GM23338 (cell line): Measurements from ENCODE around the gene BRI3BP. TPM values are rescaled to one million over a fixed set of nuclear protein-coding genes. Genes with fewer than 3 reads are reported as not detected.

Experiments
- ATAC-seq: fragments of 200-7000 bp; cut with Tn5 transposase; 3 replicates; pipeline ENCODE4 v1.9.1; 2020
- DNase-seq: peaks from one replicate; pipeline ENCODE4 v3.0.0-alpha.2; 2015; ENCODE audit warnings: low spot score
- H2AFZ ChIP-seq: fragments of 200-600 bp; sonication (generic); 2 replicates; pipeline ENCODE4 v1.8.0; 2016; ENCODE audit warnings: antibody characterized with exemption, mild to moderate bottlenecking, moderate library complexity
- H3F3A ChIP-seq: fragments of 200-600 bp; sonication (generic); replicated peaks from 2 replicates; pipeline ENCODE4 v1.8.0; 2017; ENCODE audit warnings: antibody characterized with exemption, mixed run types, low read depth
- H3K27ac ChIP-seq: fragments of 200-600 bp; sonication (generic); 2 replicates; pipeline ENCODE4 v1.6.1; 2016; ENCODE audit warnings: low read depth
- H3K27me3 ChIP-seq: fragments of 200-600 bp; sonication (generic); 2 replicates; pipeline ENCODE4 v1.8.0; 2016; ENCODE audit warnings: mild to moderate bottlenecking, mixed run types, moderate library complexity; ENCODE audit not compliant: insufficient read depth
- H3K36me3 ChIP-seq: fragments of 200-600 bp; sonication (generic); 2 replicates; pipeline ENCODE4 v1.8.0; 2016; ENCODE audit warnings: mild to moderate bottlenecking; ENCODE audit not compliant: insufficient read depth
- H3K4me1 ChIP-seq: fragments of 200-600 bp; sonication (generic); 2 replicates; pipeline ENCODE4 v1.8.0; 2016; ENCODE audit warnings: mild to moderate bottlenecking, moderate library complexity; ENCODE audit not compliant: insufficient read depth
- H3K4me2 ChIP-seq: fragments of 200-600 bp; sonication (generic); 2 replicates; pipeline ENCODE4 v1.7.1; 2017; ENCODE audit warnings: mixed run types
- H3K4me3 ChIP-seq: fragments of 200-600 bp; sonication (generic); 2 replicates; pipeline ENCODE4 v1.6.1; 2016; ENCODE audit warnings: mixed run types
- H3K79me2 ChIP-seq: fragments of 200-600 bp; sonication (generic); replicated peaks from 2 replicates; pipeline ENCODE4 v1.8.0; 2017; ENCODE audit warnings: mild to moderate bottlenecking; ENCODE audit not compliant: insufficient read depth
- H3K9me2 ChIP-seq: fragments of 200-600 bp; sonication (generic); 2 replicates; pipeline ENCODE4 v1.8.0; 2017; ENCODE audit not compliant: insufficient read depth
- H4K20me1 ChIP-seq: fragments of 200-600 bp; sonication (generic); replicated peaks from 2 replicates; pipeline ENCODE4 v1.8.0; 2017; ENCODE audit warnings: mild to moderate bottlenecking; ENCODE audit not compliant: insufficient read depth
- H3K27ac Mint-ChIP-seq: 2 replicates; pipeline ENCODE4 v1.8.0; 2020; ENCODE audit warnings: inconsistent platforms, mild to moderate bottlenecking, moderate library complexity, mixed read lengths
- H3K27me3 Mint-ChIP-seq: 3 replicates; pipeline ENCODE4 v1.8.0; 2022; ENCODE audit warnings: low read depth, mild to moderate bottlenecking, moderate library complexity, mixed read lengths, inconsistent platforms; ENCODE audit not compliant: insufficient read depth, poor library complexity
- H3K36me3 Mint-ChIP-seq: 3 replicates; pipeline ENCODE4 v1.8.0; 2021; ENCODE audit warnings: low read depth, mild to moderate bottlenecking, inconsistent platforms, moderate library complexity, mixed read lengths
- H3K4me1 Mint-ChIP-seq: 3 replicates; pipeline ENCODE4 v1.8.0; 2020; ENCODE audit warnings: mild to moderate bottlenecking, inconsistent platforms, mixed read lengths
- H3K4me3 Mint-ChIP-seq: 3 replicates; pipeline ENCODE4 v1.8.0; 2021; ENCODE audit warnings: moderate library complexity, mild to moderate bottlenecking, inconsistent platforms, mixed read lengths
- H3K9me3 Mint-ChIP-seq: 3 replicates; pipeline ENCODE4 v1.8.0; 2020; ENCODE audit warnings: moderate library complexity, mild to moderate bottlenecking, inconsistent platforms, mixed read lengths
- CREB1 ChIP-seq: fragments of 250-450 bp; sonication (Bioruptor Pico); IDR thresholded peaks from 2 replicates; pipeline ENCODE4 v1.5.0; 2020; ENCODE audit warnings: low read depth, mild to moderate bottlenecking, moderate library complexity
- ETS1 ChIP-seq: IDR thresholded peaks from 2 replicates; pipeline ENCODE4 v1.6.1; 2016; ENCODE audit warnings: antibody characterized with exemption
- EZH2 ChIP-seq: fragments of 200-600 bp; sonication (generic); IDR thresholded peaks from one replicate; pipeline ENCODE4 v1.8.0; 2017; ENCODE audit warnings: antibody characterized with exemption, mild to moderate bottlenecking, low read depth; ENCODE audit not compliant: unreplicated experiment
- EZH2phosphoT487 ChIP-seq: fragments of 200-600 bp; sonication (generic); IDR thresholded peaks from one replicate; pipeline ENCODE4 v1.8.1; 2018; ENCODE audit warnings: antibody characterized with exemption; ENCODE audit not compliant: unreplicated experiment
- JUNB ChIP-seq: IDR thresholded peaks from one replicate; pipeline ENCODE4 v1.6.1; 2016; ENCODE audit warnings: antibody characterized with exemption; ENCODE audit not compliant: unreplicated experiment
- NANOG ChIP-seq: IDR thresholded peaks from 2 replicates; pipeline ENCODE4 v1.6.1; 2016; ENCODE audit warnings: antibody characterized with exemption, borderline replicate concordance
- POLR2AphosphoS5 ChIP-seq: IDR thresholded peaks from 2 replicates; pipeline ENCODE4 v1.6.1; 2016; ENCODE audit warnings: antibody characterized with exemption, low read depth
- REST ChIP-seq: IDR thresholded peaks from one replicate; pipeline ENCODE4 v1.6.1; 2018; ENCODE audit warnings: antibody characterized with exemption; ENCODE audit not compliant: unreplicated experiment
- STAT1 ChIP-seq: IDR thresholded peaks from one replicate; pipeline ENCODE4 v1.6.1; 2016; ENCODE audit warnings: antibody characterized with exemption; ENCODE audit not compliant: unreplicated experiment
- ZNF114 ChIP-seq: fragments of 250-450 bp; sonication (Bioruptor Pico); IDR thresholded peaks from 2 replicates; pipeline ENCODE4 v1.5.0; 2020; ENCODE audit warnings: mild to moderate bottlenecking, moderate library complexity
- ZNF331 ChIP-seq: fragments of 250-450 bp; sonication (Bioruptor Pico); IDR thresholded peaks from 2 replicates; pipeline ENCODE4 v1.5.0; 2020; ENCODE audit warnings: low read depth, mild to moderate bottlenecking, moderate library complexity
- polyA plus RNA-seq: library from polyadenylated mRNA; unstranded; fragments of >200 nt; fragmentation: Nextera tagmentation; extraction: Ambion mirVana; gene quantifications from 2 replicates; pipeline ENCODE4 v1.2.1, GENCODE V29; 2016
- total RNA-seq: library from RNA; depleted of rRNA; stranded (reverse); fragments of >200 nt; shearing (Covaris generic); gene quantifications from 2 replicates; pipeline ENCODE4 v1.2.3, GENCODE V29; 2014
- TF ChIP-seq, protein P1 (sequence below), 2 experiments: fragments of 200-600 bp in 1 of 2; sonication (generic) in 1 of 2; conservative IDR thresholded peaks; 2 replicates each; pipeline versions ENCODE4 v1.5.1 to v1.6.1; 2016 to 2017; ENCODE audit warnings: antibody characterized with exemption in 2 of 2, low read depth in 2 of 2, mild to moderate bottlenecking in 2 of 2, moderate library complexity in 1 of 2

The BRI3BP gene
- total and polyA plus RNA-seq, 2 experiments from 2014 or later, result 5.8 to 10.7 TPM

- peaks cover 11% of the 10 kb centered on the region for H3K27me3 Mint-ChIP-seq
- no peaks in the 10 kb centered on the region for H3K27me3 ChIP-seq
- no peak overlapping the region for H3K4me3 Mint-ChIP-seq
- H3K9me3 Mint-ChIP-seq, result peaks cover 22% of the 10 kb centered on the region
- no peak for DNase-seq
- H3K9me2 ChIP-seq, result no peaks in the 10 kb centered on the region
- peaks cover 7% of the 10 kb centered on the region; the same call in 1 of the 2 replicates for H3K4me1 ChIP-seq
- no peak overlapping the region for H3K27ac ChIP-seq
- TF ChIP-seq, protein P1, sequence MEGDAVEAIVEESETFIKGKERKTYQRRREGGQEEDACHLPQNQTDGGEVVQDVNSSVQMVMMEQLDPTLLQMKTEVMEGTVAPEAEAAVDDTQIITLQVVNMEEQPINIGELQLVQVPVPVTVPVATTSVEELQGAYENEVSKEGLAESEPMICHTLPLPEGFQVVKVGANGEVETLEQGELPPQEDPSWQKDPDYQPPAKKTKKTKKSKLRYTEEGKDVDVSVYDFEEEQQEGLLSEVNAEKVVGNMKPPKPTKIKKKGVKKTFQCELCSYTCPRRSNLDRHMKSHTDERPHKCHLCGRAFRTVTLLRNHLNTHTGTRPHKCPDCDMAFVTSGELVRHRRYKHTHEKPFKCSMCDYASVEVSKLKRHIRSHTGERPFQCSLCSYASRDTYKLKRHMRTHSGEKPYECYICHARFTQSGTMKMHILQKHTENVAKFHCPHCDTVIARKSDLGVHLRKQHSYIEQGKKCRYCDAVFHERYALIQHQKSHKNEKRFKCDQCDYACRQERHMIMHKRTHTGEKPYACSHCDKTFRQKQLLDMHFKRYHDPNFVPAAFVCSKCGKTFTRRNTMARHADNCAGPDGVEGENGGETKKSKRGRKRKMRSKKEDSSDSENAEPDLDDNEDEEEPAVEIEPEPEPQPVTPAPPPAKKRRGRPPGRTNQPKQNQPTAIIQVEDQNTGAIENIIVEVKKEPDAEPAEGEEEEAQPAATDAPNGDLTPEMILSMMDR (conservative IDR thresholded peaks at IDR 0.05; ENCODE audit: low read depth in 2 of 2), result no peak
- no peak for TF ChIP-seq NANOG
- no peak for TF ChIP-seq POLR2AphosphoS5
- no peak for TF ChIP-seq EZH2phosphoT487
- no peak for TF ChIP-seq STAT1
- TF ChIP-seq REST, result no peak
- TF ChIP-seq CREB1 (CRISPR knock-in tag), result no peak
- no peak for TF ChIP-seq ETS1
- TF ChIP-seq ZNF114 (CRISPR knock-in tag), result no peak
- TF ChIP-seq ZNF331 (CRISPR knock-in tag), result no peak
- TF ChIP-seq JUNB, result no peak
- TF ChIP-seq EZH2, result no peak
- peaks cover under 1% of the 10 kb centered on the region for H3K36me3 ChIP-seq
- H3K4me1 Mint-ChIP-seq, result peaks cover 6% of the 10 kb centered on the region; the same call in 2 of the 3 replicates
- ATAC-seq, result no peak
- no peaks in the 10 kb centered on the region for H4K20me1 ChIP-seq
- peaks cover 15% of the 10 kb centered on the region; the same call in 2 of the 3 replicates for H3K36me3 Mint-ChIP-seq
- no peak overlapping the region for H3K4me3 ChIP-seq
- no peak overlapping the region; the same call in 1 of the 2 replicates for H3K27ac Mint-ChIP-seq
- no peaks in the 10 kb centered on the region for H3K79me2 ChIP-seq
- H3F3A ChIP-seq, result 0 out of 2 replicates have a peak, but pooled peaks cover 6% of the 10 kb centered on the region
- no peak overlapping the region for H3K4me2 ChIP-seq
- H2AFZ ChIP-seq, result no peak overlapping the region
Measured at GRCh38 chr12:125055591-125055990, 62.1 kb downstream of the BRI3BP start.
